Adrenal gland (tissue), 12 donors: ENCODE results near the gene ANAPC15. TPM values are rescaled to one million over a fixed set of nuclear protein-coding genes. Genes with fewer than 3 reads are reported as not detected.
A peak's percentile ranks its signal among the peaks of the same experiment; 100 is the strongest.

ENCODE experiments used
- DNase-seq, 7 donors: peaks; one replicate each; pipeline ENCODE4 v3.0.0-alpha.2; 2019 to 2020
- H3K27ac ChIP-seq, 5 donors: fragments of 200-600 bp; sonication (generic) in 4 of 5; 1 replicate in 3 of 5; 2 replicates in 2 of 5; pipeline versions ENCODE4 v1.5.1 to v1.8.0; 2016 to 2020; ENCODE audit warnings: mild to moderate bottlenecking in 1 of 5
- H3K27me3 ChIP-seq: fragments of 200-600 bp; 2 replicates; pipeline ENCODE4 v1.8.0; 2021
- H3K36me3 ChIP-seq, 2 donors: fragments of 200-600 bp; replicated peaks in 1 of 2; 1 replicate in 1 of 2; 2 replicates in 1 of 2; pipeline versions ENCODE4 v1.5.1 to v1.8.0; 2018 to 2022
- H3K4me1 ChIP-seq, 2 donors: fragments of 200-600 bp; replicated peaks in 1 of 2; 1 replicate in 1 of 2; 2 replicates in 1 of 2; pipeline versions ENCODE4 v1.5.1 to v1.8.0; 2018 to 2021
- H3K4me3 ChIP-seq, 4 donors: fragments of 200-600 bp; sonication (generic) in 3 of 4; one replicate each; pipeline ENCODE4 v1.5.1; 2016 to 2018
- H3K9me3 ChIP-seq, 3 donors: fragments of 200-600 bp; sonication (generic) in 1 of 3; replicated peaks in 1 of 3; 1 replicate in 2 of 3; 2 replicates in 1 of 3; pipeline versions ENCODE4 v1.5.1 to v1.8.0; 2016 to 2021
- CTCF ChIP-seq, 6 experiments: fragments of 450-650 bp in 4 of 6; fragments of 200-600 bp in 2 of 6; sonication (generic) in 1 of 6; IDR thresholded peaks; 1 replicate in 5 of 6; 2 replicates in 1 of 6; pipeline versions ENCODE4 v1.5.1 to v1.8.0; 2016 to 2021; ENCODE audit warnings: antibody characterized with exemption in 6 of 6, mild to moderate bottlenecking in 2 of 6, moderate library complexity in 1 of 6
- POLR2A ChIP-seq, 2 donors: fragments of 450-650 bp; IDR thresholded peaks; one replicate each; pipeline ENCODE4 v1.6.1; 2017; ENCODE audit warnings: antibody characterized with exemption in 2 of 2, mild to moderate bottlenecking in 2 of 2, moderate library complexity in 1 of 2
- WGBS, 4 donors: extraction: QIAGEN DNeasy Blood & Tissue Kit in 2 of 4; methylation state at CpG; one replicate each; pipeline versions ENCODE4 v1.1.5 to v1.1.7; 2013 to 2017; 5-methylcytosine and 5-hydroxymethylcytosine counted together
- intact Hi-C, 2 donors: fragments of 100-400 bp; cut with DNase I; formaldehyde crosslinking; loops; one replicate each; pipeline versions ENCODE4 v1.14.1 to v1.15.0; 2022 to 2023
- polyA plus RNA-seq, 3 donors: library from polyadenylated mRNA; stranded (reverse); fragments of 200-250 nt in 2 of 3; fragments of 350-450 nt in 1 of 3; fragmentation: Illumina TruSeq in 1 of 3; extraction: RNeasy Lipid Tissue Mini Kit (QIAGEN cat#74804) in 1 of 3; gene quantifications; one replicate each; pipeline ENCODE4 v1.2.3, GENCODE V29; 2013 to 2014
- total RNA-seq, 9 donors: library from RNA; depleted of rRNA in 4 of 9; stranded (reverse); fragments of >200 nt in 4 of 9; fragments of 120-200 nt in 1 of 9; fragmentation: NEBNext Ultra II Directional in 1 of 9; extraction: Animal tissue kit (Norgen Biotek cat#: 25700) in 1 of 9; gene quantifications; one replicate each; pipeline versions ENCODE4 v1.1.0 to v1.2.4, GENCODE V29; 2013 to 2023
- donor health status: healthy with polysubstance abuse.
- donor health status: Bipolar disorder and iron deficiency.
- donor health status: DM: yes; HTN: yes; CAD: no.
- donor health status: DM: no; HTN: no; CAD: no.
- donor health status: DM: no; HTN: no; CAD: no.
- donor health status: DM: yes; HTN: yes; CAD: no.

Gene ANAPC15
- total and polyA plus RNA-seq, 12 donors = 15.3 to 80.0 (median 34.9) TPM

- no peaks in the 10 kb centered on the region for H3K36me3 ChIP-seq
- TF ChIP-seq CTCF (IDR thresholded peaks at IDR 0.05) = no peak
- TF ChIP-seq POLR2A (IDR thresholded peaks at IDR 0.05) = no peak
- intact Hi-C loops = no loop called here
- peak in 1 of 7 donors; percentile 48 for DNase-seq
- no peaks in the 10 kb centered on the region for H3K9me3 ChIP-seq
- peak overlapping the region; percentile 82 to 97 (median 95) for H3K27ac ChIP-seq
- peaks cover 11 to 15% of the 10 kb centered on the region in 2 donors for H3K4me1 ChIP-seq
- H3K27me3 ChIP-seq = no peaks in the 10 kb centered on the region
- peak overlapping the region in 2 of 4 donors; percentile 29 to 65 for H3K4me3 ChIP-seq
- WGBS, 4 donors = 1 to 4% (median 2%) methylated on average over 10 of the region's 10 CpGs
These were observed 974 bp downstream of the ANAPC15 start for GRCh38 chr11:72111300-72112142.

- no peak for DNase-seq
- TF ChIP-seq CTCF (IDR thresholded peaks at IDR 0.05) (no peak), POLR2A (IDR thresholded peaks at IDR 0.05) (no peak)
- H3K27me3 ChIP-seq = no peaks in the 10 kb centered on the region
- no peaks in the 10 kb centered on the region for H3K9me3 ChIP-seq
- H3K4me1 ChIP-seq = peaks cover 22 to 23% of the 10 kb centered on the region in 2 donors
- no peak within 1 kb of the TSS for H3K4me3 ChIP-seq
- WGBS, 4 donors = 94 to 98% (median 94%) methylated on average over 7 to 14 of the region's 14 CpGs
- H3K27ac ChIP-seq = no peak within 1 kb of the TSS
- no peaks in the 10 kb centered on the region for H3K36me3 ChIP-seq
- intact Hi-C loops = loop anchor here in 1 of 2 donors (10.0 kb wide), 1 partner anchor 329 kb away; the partner anchor contains the start of gene CLPB
These were observed 6.6 kb downstream of the ANAPC15 start, which contains the start of gene TOMT for GRCh38 chr11:72105888-72106287. Gene TOMT, plus strand, starts transcription at chr11:72105924. Its CDS starts 28 bp downstream, at chr11:72105952.

GRCh38 chr11:72103754-72104167 lies 8.7 kb downstream of the ANAPC15 start:
- peaks cover 35 to 41% of the 10 kb centered on the region in 2 donors for H3K4me1 ChIP-seq
- no peak for DNase-seq
- peaks cover 0 to 6% of the 10 kb centered on the region in 2 donors for H3K36me3 ChIP-seq
- TF ChIP-seq CTCF (IDR thresholded peaks at IDR 0.05) (peak in 1 of 6 experiments; percentile 35), POLR2A (IDR thresholded peaks at IDR 0.05) (no peak)
- H3K27me3 ChIP-seq = no peaks in the 10 kb centered on the region
- intact Hi-C loops = loop anchor here in 1 of 2 donors (10.0 kb wide), 1 partner anchor 331 kb away; the partner anchor contains the start of gene CLPB
- H3K9me3 ChIP-seq = no peaks in the 10 kb centered on the region
- H3K4me3 ChIP-seq = peak overlapping the region in 2 of 4 donors; percentile 91
- WGBS, 4 donors = 78 to 85% (median 81%) methylated on average over 11 of the region's 11 CpGs
- peak overlapping the region in 4 of 5 donors; percentile 71 to 95 (median 86) for H3K27ac ChIP-seq
